H1 (cell line): ENCODE results near the gene TMEM165.

Source experiments
- CEBPB ChIP-seq: IDR thresholded peaks from 2 replicates; pipeline ENCODE4 v1.6.1; 2012; ENCODE audit warnings: low read depth, low read length
- EP300 ChIP-seq, 2 experiments: IDR thresholded peaks; 1 replicate in 1 of 2; 2 replicates in 1 of 2; pipeline ENCODE4 v1.6.1; 2011 to 2012; ENCODE audit warnings: low read depth in 2 of 2, low read length in 2 of 2, mild to moderate bottlenecking in 2 of 2, borderline replicate concordance in 1 of 2, inconsistent platforms in 1 of 2, moderate library complexity in 1 of 2
- EZH2 ChIP-seq: fragments of 200-600 bp; sonication (generic); IDR thresholded peaks from 2 replicates; pipeline ENCODE4 v1.7.1; 2012; ENCODE audit warnings: low read depth, mild to moderate bottlenecking, moderate library complexity, low read length, inconsistent platforms; ENCODE audit not compliant: severe bottlenecking
- FOSL1 ChIP-seq: IDR thresholded peaks from 2 replicates; pipeline ENCODE4 v1.6.1; 2011; ENCODE audit warnings: mild to moderate bottlenecking, low read depth, low read length, moderate library complexity; ENCODE audit not compliant: insufficient read depth
- MAFK ChIP-seq: IDR thresholded peaks from 2 replicates; pipeline ENCODE4 v1.6.1; 2012; ENCODE audit warnings: low read depth, mild to moderate bottlenecking, improper control_type of control experiment, low read length
- TAF1 ChIP-seq: IDR thresholded peaks from 2 replicates; pipeline ENCODE4 v1.6.1; 2011; ENCODE audit warnings: mild to moderate bottlenecking, low read depth, low read length
- TEAD4 ChIP-seq: IDR thresholded peaks from 2 replicates; pipeline ENCODE4 v1.6.1; 2012; ENCODE audit warnings: low read depth, low read length, inconsistent platforms, mixed read lengths
- YY1 ChIP-seq: IDR thresholded peaks from 2 replicates; pipeline ENCODE4 v1.6.1; 2011; ENCODE audit warnings: low read depth, mild to moderate bottlenecking, low read length
- TF ChIP-seq, protein P1 (sequence below), 3 experiments: IDR thresholded peaks; 1 replicate in 2 of 3; 2 replicates in 1 of 3; pipeline versions ENCODE4 v1.5.1 to v1.6.1; 2011; ENCODE audit warnings: low read length in 3 of 3, mild to moderate bottlenecking in 3 of 3, inconsistent platforms in 2 of 3, low read depth in 1 of 3, moderate library complexity in 1 of 3; ENCODE audit not compliant: insufficient read depth in 1 of 3; ENCODE audit errors: control extremely low read depth in 1 of 3

DNA sequence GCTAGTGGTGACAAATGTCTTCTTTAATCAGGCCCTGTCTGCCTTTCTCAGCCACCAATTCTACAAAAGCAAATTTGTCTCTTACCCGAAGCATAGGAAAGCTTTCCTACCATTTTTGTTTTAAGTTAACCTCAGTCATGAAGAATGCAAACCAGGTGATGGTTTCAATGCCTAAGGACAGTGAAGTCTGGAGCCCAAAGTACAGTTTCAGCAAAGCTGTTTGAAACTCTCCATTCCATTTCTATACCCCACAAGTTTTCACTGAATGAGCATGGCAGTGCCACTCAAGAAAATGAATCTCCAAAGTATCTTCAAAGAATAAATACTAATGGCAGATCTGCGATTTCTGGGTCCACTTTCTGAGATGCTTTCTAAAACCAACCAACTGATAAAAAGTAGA is 25.8 kb upstream of the TMEM165 start:
- TF ChIP-seq MAFK (no peak), EZH2 (no peak), TEAD4 (no peak), YY1 (no peak), FOSL1 (no peak), CEBPB (no peak), EP300 (IDR thresholded peaks at IDR 0.05; ENCODE audit: borderline replicate concordance in 1 of 2, low read depth in 2 of 2, low read length in 2 of 2) (no peak), TAF1 (no peak)
- TF ChIP-seq, protein P1, sequence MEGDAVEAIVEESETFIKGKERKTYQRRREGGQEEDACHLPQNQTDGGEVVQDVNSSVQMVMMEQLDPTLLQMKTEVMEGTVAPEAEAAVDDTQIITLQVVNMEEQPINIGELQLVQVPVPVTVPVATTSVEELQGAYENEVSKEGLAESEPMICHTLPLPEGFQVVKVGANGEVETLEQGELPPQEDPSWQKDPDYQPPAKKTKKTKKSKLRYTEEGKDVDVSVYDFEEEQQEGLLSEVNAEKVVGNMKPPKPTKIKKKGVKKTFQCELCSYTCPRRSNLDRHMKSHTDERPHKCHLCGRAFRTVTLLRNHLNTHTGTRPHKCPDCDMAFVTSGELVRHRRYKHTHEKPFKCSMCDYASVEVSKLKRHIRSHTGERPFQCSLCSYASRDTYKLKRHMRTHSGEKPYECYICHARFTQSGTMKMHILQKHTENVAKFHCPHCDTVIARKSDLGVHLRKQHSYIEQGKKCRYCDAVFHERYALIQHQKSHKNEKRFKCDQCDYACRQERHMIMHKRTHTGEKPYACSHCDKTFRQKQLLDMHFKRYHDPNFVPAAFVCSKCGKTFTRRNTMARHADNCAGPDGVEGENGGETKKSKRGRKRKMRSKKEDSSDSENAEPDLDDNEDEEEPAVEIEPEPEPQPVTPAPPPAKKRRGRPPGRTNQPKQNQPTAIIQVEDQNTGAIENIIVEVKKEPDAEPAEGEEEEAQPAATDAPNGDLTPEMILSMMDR (IDR thresholded peaks at IDR 0.05; ENCODE audit: control extremely low read depth in 1 of 3, insufficient read depth in 1 of 3, low read depth in 1 of 3, low read length in 3 of 3), result no peak
